HCT116 (cell line): Measurements from ENCODE around the gene ITPKB. TPM values are rescaled to one million over a fixed set of nuclear protein-coding genes. Genes with fewer than 3 reads are reported as not detected.

Experiments used
- ATAC-seq: fragments of 200-7000 bp; cut with Tn5 transposase; 2 replicates; pipeline ENCODE4 v1.9.1; 2020; ENCODE audit warnings: mild to moderate bottlenecking, moderate library complexity
- BruUV-seq: library from RNA; stranded (reverse); fragments of 400-500 nt; replicated peaks from 2 replicates; lab custom pipeline; 2021; lab: Mats Ljungman, UMichigan
- CTCF ChIA-PET: fragments of 300-600 bp; sonication (Branson Sonifier 250); formaldehyde crosslinking; loops from one replicate; lab custom pipeline; 2021; ENCODE audit warnings: antibody characterized with exemption; lab: Charles Lee
- POLR2A ChIA-PET: fragments of 300-600, 350-600 bp; sonication (Branson Sonifier 250); formaldehyde crosslinking; loops from one replicate; lab custom pipeline; 2021; ENCODE audit warnings: antibody characterized with exemption; lab: Charles Lee
- RAD21 ChIA-PET, 2 experiments: fragments of 300-600 bp; sonication (Branson Sonifier 250); formaldehyde crosslinking; loops; one replicate each; lab custom pipeline; 2023; ENCODE audit warnings: low total read pairs in 2 of 2; ENCODE audit not compliant: uncharacterized antibody in 2 of 2, unreplicated experiment in 2 of 2, low non-redundant PET in 1 of 2; lab: Charles Lee
- DNase-seq: peaks from one replicate; pipeline ENCODE4 v3.0.0-alpha.2; 2010; ENCODE audit warnings: low read depth, low spot score
- H2AFZ ChIP-seq: fragments of 200-600 bp; shearing (Covaris generic), sonication (generic); 2 replicates; pipeline ENCODE4 v1.6.1; 2017; ENCODE audit warnings: low read depth, mixed run types, mixed read lengths, antibody characterized with exemption, low read length; ENCODE audit not compliant: poor library complexity, severe bottlenecking
- H3K27ac ChIP-seq: 2 replicates; pipeline ENCODE4 v1.5.1; 2012; ENCODE audit warnings: low read depth, low read length
- H3K27me3 ChIP-seq: fragments of 200-600 bp; sonication (generic); 2 replicates; pipeline ENCODE4 v1.6.1; 2016; ENCODE audit warnings: mixed run types, low read length, mixed read lengths; ENCODE audit not compliant: insufficient read depth
- H3K36me3 ChIP-seq, 2 experiments: fragments of 200-500 bp in 1 of 2; fragments of 200-600 bp in 1 of 2; sonication (Bioruptor generic) in 1 of 2; sonication (generic) in 1 of 2; 2 replicates each; pipeline versions ENCODE4 v1.5.1 to v1.6.1; 2014 to 2016; ENCODE audit warnings: low read length in 2 of 2, inconsistent platforms in 1 of 2, mixed read lengths in 1 of 2, mixed run types in 1 of 2; ENCODE audit not compliant: insufficient read depth in 2 of 2, control insufficient read depth in 1 of 2
- H3K4me1 ChIP-seq, 2 experiments: fragments of 200-600 bp in 1 of 2; sonication (generic) in 1 of 2; 2 replicates each; pipeline versions ENCODE4 v1.5.1 to v1.6.1; 2012 to 2017; ENCODE audit warnings: low read length in 2 of 2, inconsistent platforms in 1 of 2, mild to moderate bottlenecking in 1 of 2, mixed read lengths in 1 of 2, mixed run types in 1 of 2, moderate library complexity in 1 of 2; ENCODE audit not compliant: insufficient read depth in 2 of 2, control insufficient read depth in 1 of 2
- H3K4me2 ChIP-seq: fragments of 200-600 bp; sonication (generic); 2 replicates; pipeline ENCODE4 v1.6.1; 2017; ENCODE audit warnings: mixed run types, low read length, mixed read lengths
- H3K4me3 ChIP-seq, 2 experiments: fragments of 200-600 bp in 1 of 2; sonication (generic) in 1 of 2; replicated peaks in 1 of 2; 2 replicates each; pipeline ENCODE4 v1.5.1; 2011 to 2016; ENCODE audit warnings: low read length in 2 of 2, control low read depth in 1 of 2, low read depth in 1 of 2, mild to moderate bottlenecking in 1 of 2, mixed read lengths in 1 of 2, mixed run types in 1 of 2
- H3K79me2 ChIP-seq: fragments of 200-600 bp; sonication (generic); 2 replicates; pipeline ENCODE4 v1.6.1; 2017; ENCODE audit warnings: mild to moderate bottlenecking, mixed run types, low read length, moderate library complexity, mixed read lengths; ENCODE audit not compliant: insufficient read depth
- H3K9ac ChIP-seq: fragments of 200-600 bp; sonication (generic); 2 replicates; pipeline ENCODE4 v1.6.1; 2016; ENCODE audit warnings: low read length, mixed read lengths
- H3K9me2 ChIP-seq: fragments of 200-600 bp; sonication (generic), shearing (Covaris generic); 2 replicates; pipeline ENCODE4 v1.6.1; 2017; ENCODE audit warnings: mixed run types, mild to moderate bottlenecking, moderate library complexity; ENCODE audit not compliant: insufficient read depth
- H3K9me3 ChIP-seq, 2 experiments: fragments of 200-500 bp in 1 of 2; fragments of 200-600 bp in 1 of 2; sonication (Bioruptor generic) in 1 of 2; sonication (generic) in 1 of 2; 2 replicates each; pipeline ENCODE4 v1.6.1; 2014 to 2017; ENCODE audit warnings: low read length in 2 of 2, mixed read lengths in 2 of 2, inconsistent platforms in 1 of 2, low read depth in 1 of 2, mild to moderate bottlenecking in 1 of 2, mixed run types in 1 of 2, moderate library complexity in 1 of 2; ENCODE audit not compliant: control insufficient read depth in 1 of 2, insufficient read depth in 1 of 2
- H4K20me1 ChIP-seq: fragments of 200-600 bp; sonication (generic), shearing (Covaris generic); 2 replicates; pipeline ENCODE4 v1.6.1; 2017; ENCODE audit warnings: mixed run types, mild to moderate bottlenecking, moderate library complexity; ENCODE audit not compliant: insufficient read depth
- CBX3 ChIP-seq: IDR thresholded peaks from 2 replicates; pipeline ENCODE4 v1.6.1; 2012; ENCODE audit warnings: low read depth
- CEBPB ChIP-seq: IDR thresholded peaks from 2 replicates; pipeline ENCODE4 v1.6.1; 2012; ENCODE audit warnings: low read depth
- EGR1 ChIP-seq: IDR thresholded peaks from 2 replicates; pipeline ENCODE4 v1.6.1; 2012; ENCODE audit warnings: low read depth
- ELF1 ChIP-seq: IDR thresholded peaks from 2 replicates; pipeline ENCODE4 v1.6.1; 2012; ENCODE audit warnings: low read depth, borderline replicate concordance
- FOSL1 ChIP-seq: IDR thresholded peaks from 2 replicates; pipeline ENCODE4 v1.6.1; 2012; ENCODE audit warnings: low read depth
- MAX ChIP-seq: IDR thresholded peaks from 2 replicates; pipeline ENCODE4 v1.6.1; 2012
- POLR2AphosphoS5 ChIP-seq: IDR thresholded peaks from 2 replicates; pipeline ENCODE4 v1.6.1; 2011; ENCODE audit warnings: mild to moderate bottlenecking, low read depth, low read length, moderate library complexity
- RAD21 ChIP-seq: IDR thresholded peaks from 2 replicates; pipeline ENCODE4 v1.6.1; 2012; ENCODE audit warnings: low read depth, mild to moderate bottlenecking
- SIN3A ChIP-seq: IDR thresholded peaks from 2 replicates; pipeline ENCODE4 v1.6.1; 2012; ENCODE audit warnings: low read depth
- TCF7L2 ChIP-seq: IDR thresholded peaks from 2 replicates; pipeline ENCODE4 v1.7.0; 2011; ENCODE audit warnings: borderline replicate concordance, inconsistent platforms; ENCODE audit not compliant: insufficient read depth, insufficient read length; ENCODE audit errors: extremely low read depth
- YY1 ChIP-seq: IDR thresholded peaks from 2 replicates; pipeline ENCODE4 v1.6.1; 2011; ENCODE audit warnings: low read length, low read depth, moderate library complexity, mild to moderate bottlenecking; ENCODE audit not compliant: insufficient replicate concordance; ENCODE audit errors: extremely low read depth
- ZBTB33 ChIP-seq: IDR thresholded peaks from 2 replicates; pipeline ENCODE4 v1.6.1; 2011; ENCODE audit warnings: mild to moderate bottlenecking, low read length, moderate library complexity; ENCODE audit not compliant: insufficient replicate concordance; ENCODE audit errors: extremely low read depth
- intact Hi-C: fragments of 100-400 bp; cut with micrococcal nuclease; formaldehyde crosslinking; loops from 2 replicates; pipeline ENCODE4 v1.10.0; 2022
- total RNA-seq: library from RNA; stranded (reverse); gene quantifications from one replicate; pipeline ENCODE4 v1.2.1, GENCODE V29; 2021; ENCODE audit not compliant: unreplicated experiment
- TF ChIP-seq, protein P1 (sequence below): IDR thresholded peaks from 2 replicates; pipeline ENCODE4 v1.6.1; 2012; ENCODE audit warnings: low read depth
- TF ChIP-seq, protein P2 (sequence below): IDR thresholded peaks from 2 replicates; pipeline ENCODE4 v1.6.1; 2012
- TF ChIP-seq, protein P3 (sequence below), 3 experiments: fragments of 200-600 bp in 1 of 3; sonication (generic) in 1 of 3; IDR thresholded peaks in 2 of 3; conservative IDR thresholded peaks in 1 of 3; 2 replicates each; pipeline ENCODE4 v1.5.1; 2012 to 2017; ENCODE audit warnings: low read depth in 2 of 3, low read length in 2 of 3, antibody characterized with exemption in 1 of 3, borderline replicate concordance in 1 of 3, control low read depth in 1 of 3, mild to moderate bottlenecking in 1 of 3, mixed read lengths in 1 of 3, mixed run types in 1 of 3, moderate library complexity in 1 of 3; ENCODE audit not compliant: insufficient read depth in 1 of 3

Gene ITPKB
- total RNA-seq, 1 experiment from 2014 or later, result 4.4 TPM

- TF ChIP-seq, protein P1, sequence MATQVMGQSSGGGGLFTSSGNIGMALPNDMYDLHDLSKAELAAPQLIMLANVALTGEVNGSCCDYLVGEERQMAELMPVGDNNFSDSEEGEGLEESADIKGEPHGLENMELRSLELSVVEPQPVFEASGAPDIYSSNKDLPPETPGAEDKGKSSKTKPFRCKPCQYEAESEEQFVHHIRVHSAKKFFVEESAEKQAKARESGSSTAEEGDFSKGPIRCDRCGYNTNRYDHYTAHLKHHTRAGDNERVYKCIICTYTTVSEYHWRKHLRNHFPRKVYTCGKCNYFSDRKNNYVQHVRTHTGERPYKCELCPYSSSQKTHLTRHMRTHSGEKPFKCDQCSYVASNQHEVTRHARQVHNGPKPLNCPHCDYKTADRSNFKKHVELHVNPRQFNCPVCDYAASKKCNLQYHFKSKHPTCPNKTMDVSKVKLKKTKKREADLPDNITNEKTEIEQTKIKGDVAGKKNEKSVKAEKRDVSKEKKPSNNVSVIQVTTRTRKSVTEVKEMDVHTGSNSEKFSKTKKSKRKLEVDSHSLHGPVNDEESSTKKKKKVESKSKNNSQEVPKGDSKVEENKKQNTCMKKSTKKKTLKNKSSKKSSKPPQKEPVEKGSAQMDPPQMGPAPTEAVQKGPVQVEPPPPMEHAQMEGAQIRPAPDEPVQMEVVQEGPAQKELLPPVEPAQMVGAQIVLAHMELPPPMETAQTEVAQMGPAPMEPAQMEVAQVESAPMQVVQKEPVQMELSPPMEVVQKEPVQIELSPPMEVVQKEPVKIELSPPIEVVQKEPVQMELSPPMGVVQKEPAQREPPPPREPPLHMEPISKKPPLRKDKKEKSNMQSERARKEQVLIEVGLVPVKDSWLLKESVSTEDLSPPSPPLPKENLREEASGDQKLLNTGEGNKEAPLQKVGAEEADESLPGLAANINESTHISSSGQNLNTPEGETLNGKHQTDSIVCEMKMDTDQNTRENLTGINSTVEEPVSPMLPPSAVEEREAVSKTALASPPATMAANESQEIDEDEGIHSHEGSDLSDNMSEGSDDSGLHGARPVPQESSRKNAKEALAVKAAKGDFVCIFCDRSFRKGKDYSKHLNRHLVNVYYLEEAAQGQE, result no peak
- no peak for TF ChIP-seq SIN3A
- no peak for TF ChIP-seq CEBPB
- TF ChIP-seq, protein P2, sequence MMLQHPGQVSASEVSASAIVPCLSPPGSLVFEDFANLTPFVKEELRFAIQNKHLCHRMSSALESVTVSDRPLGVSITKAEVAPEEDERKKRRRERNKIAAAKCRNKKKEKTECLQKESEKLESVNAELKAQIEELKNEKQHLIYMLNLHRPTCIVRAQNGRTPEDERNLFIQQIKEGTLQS, result no peak
- TF ChIP-seq CBX3, result no peak
- TF ChIP-seq MAX, result no peak
Measured at GRCh38 chr1:226654668-226655055, 84.4 kb downstream of the ITPKB start (continued).

- H3K9ac ChIP-seq, result no peak overlapping the region
- ChIA-PET CTCF (no interaction called here), RAD21 (no interaction called here), POLR2A (no interaction called here)
- no peaks in the 10 kb centered on the region for H3K9me2 ChIP-seq
- no peaks in the 10 kb centered on the region for H3K79me2 ChIP-seq
- ATAC-seq (no peak), DNase-seq (no peak)
- H3K4me1 ChIP-seq, result peaks cover 15 to 27% of the 10 kb centered on the region in 2 experiments
- H3K27me3 ChIP-seq, result no peaks in the 10 kb centered on the region
- H4K20me1 ChIP-seq, result no peaks in the 10 kb centered on the region
- H3K27ac ChIP-seq, result no peak overlapping the region
- intact Hi-C loops, result no loop called here
- no peaks in the 10 kb centered on the region for H3K36me3 ChIP-seq
- BruUV-seq, result no TSS peak
- peak overlapping the region; percentile 19; the same call in 1 of the 2 replicates for H3K4me2 ChIP-seq
- H3K9me3 ChIP-seq, result no peaks in the 10 kb centered on the region
- H3K4me3 ChIP-seq, result no peak overlapping the region
- no peak overlapping the region for H2AFZ ChIP-seq
- TF ChIP-seq EGR1 (no peak), RAD21 (no peak), YY1 (no peak), CBX3 (no peak), SIN3A (no peak), FOSL1 (no peak), TCF7L2 (no peak), ELF1 (no peak), ZBTB33 (no peak), POLR2AphosphoS5 (no peak), MAX (no peak)
- TF ChIP-seq, protein P3, sequence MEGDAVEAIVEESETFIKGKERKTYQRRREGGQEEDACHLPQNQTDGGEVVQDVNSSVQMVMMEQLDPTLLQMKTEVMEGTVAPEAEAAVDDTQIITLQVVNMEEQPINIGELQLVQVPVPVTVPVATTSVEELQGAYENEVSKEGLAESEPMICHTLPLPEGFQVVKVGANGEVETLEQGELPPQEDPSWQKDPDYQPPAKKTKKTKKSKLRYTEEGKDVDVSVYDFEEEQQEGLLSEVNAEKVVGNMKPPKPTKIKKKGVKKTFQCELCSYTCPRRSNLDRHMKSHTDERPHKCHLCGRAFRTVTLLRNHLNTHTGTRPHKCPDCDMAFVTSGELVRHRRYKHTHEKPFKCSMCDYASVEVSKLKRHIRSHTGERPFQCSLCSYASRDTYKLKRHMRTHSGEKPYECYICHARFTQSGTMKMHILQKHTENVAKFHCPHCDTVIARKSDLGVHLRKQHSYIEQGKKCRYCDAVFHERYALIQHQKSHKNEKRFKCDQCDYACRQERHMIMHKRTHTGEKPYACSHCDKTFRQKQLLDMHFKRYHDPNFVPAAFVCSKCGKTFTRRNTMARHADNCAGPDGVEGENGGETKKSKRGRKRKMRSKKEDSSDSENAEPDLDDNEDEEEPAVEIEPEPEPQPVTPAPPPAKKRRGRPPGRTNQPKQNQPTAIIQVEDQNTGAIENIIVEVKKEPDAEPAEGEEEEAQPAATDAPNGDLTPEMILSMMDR (IDR thresholded peaks at IDR 0.05 in 2 of 3, conservative IDR thresholded peaks at IDR 0.05 in 1 of 3; ENCODE audit: borderline replicate concordance in 1 of 3, insufficient read depth in 1 of 3, low read depth in 2 of 3, low read length in 2 of 3), result no peak
- TF ChIP-seq, protein P2, result no peak
Measured at GRCh38 chr1:226654046-226654667, 84.9 kb downstream of the ITPKB start.
